Parathyroid adenoma (tissue), 2 donors: Measurements from ENCODE around the gene GOLGA6D.
"Not testable (repeated sequence)": the region's sequence is repeated elsewhere in the genome, so short reads cannot be mapped to it uniquely, and the experiment has no call there.

Experiments
- H2AFZ ChIP-seq: fragments of 300-600 bp; sonication (generic); one replicate; pipeline ENCODE4 v1.7.0; 2017; ENCODE audit warnings: antibody characterized with exemption, mild to moderate bottlenecking
- H3K27ac ChIP-seq: fragments of 300-600 bp; sonication (generic); one replicate; pipeline ENCODE4 v1.7.0; 2017
- H3K27me3 ChIP-seq: fragments of 300-600 bp; sonication (generic); one replicate; pipeline ENCODE4 v1.7.0; 2017; ENCODE audit warnings: low read length; ENCODE audit not compliant: control insufficient read depth, insufficient read depth
- H3K36me3 ChIP-seq: fragments of 300-600 bp; sonication (generic); one replicate; pipeline ENCODE4 v1.7.0; 2017; ENCODE audit warnings: low read length; ENCODE audit not compliant: control insufficient read depth, insufficient read depth
- H3K4me1 ChIP-seq: fragments of 300-600 bp; sonication (generic); one replicate; pipeline ENCODE4 v1.7.0; 2017; ENCODE audit warnings: control low read depth
- H3K4me2 ChIP-seq: fragments of 300-600 bp; sonication (generic); one replicate; pipeline ENCODE4 v1.7.0; 2017; ENCODE audit warnings: low read length
- H3K4me3 ChIP-seq: fragments of 300-600 bp; sonication (generic); one replicate; pipeline ENCODE4 v1.7.0; 2017; ENCODE audit warnings: low read depth, low read length
- H3K79me2 ChIP-seq: fragments of 300-600 bp; sonication (generic); one replicate; pipeline ENCODE4 v1.7.0; 2017; ENCODE audit warnings: control low read depth
- H3K9ac ChIP-seq: fragments of 300-600 bp; sonication (generic); one replicate; pipeline ENCODE4 v1.7.0; 2017; ENCODE audit warnings: mild to moderate bottlenecking
- H3K9me3 ChIP-seq: fragments of 300-600 bp; sonication (generic); one replicate; pipeline ENCODE4 v1.7.0; 2017; ENCODE audit warnings: low read length; ENCODE audit not compliant: control insufficient read depth
- TF ChIP-seq, protein P1 (sequence below): fragments of 300-600 bp; sonication (generic); IDR thresholded peaks from one replicate; pipeline ENCODE4 v1.7.0; 2017; ENCODE audit warnings: antibody characterized with exemption, mild to moderate bottlenecking
- donor health status: primary hyperparathyroidism.

Gene GOLGA6D

DNA sequence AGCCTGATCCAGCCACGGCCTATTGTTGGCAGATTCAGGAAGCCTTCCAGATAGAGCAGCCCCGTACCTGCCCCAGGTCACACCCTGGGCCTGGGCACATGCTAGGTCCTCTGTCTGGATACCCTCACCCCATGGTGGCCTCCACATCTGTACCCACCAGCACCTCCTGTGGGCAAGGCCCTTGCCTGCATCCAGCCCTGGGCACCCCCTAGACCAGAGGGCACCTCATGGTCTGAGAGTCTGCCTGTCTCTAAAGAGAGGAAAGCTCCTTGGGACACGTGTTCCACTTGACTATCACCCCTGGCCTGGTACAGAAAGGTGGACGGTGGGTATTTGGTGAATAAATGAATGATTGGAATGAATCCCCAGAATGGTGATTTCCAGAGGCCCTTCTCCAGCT is 44.4 kb downstream of the GOLGA6D start:
- Histone ChIP-seq H3K36me3 (no peaks in the 10 kb centered on the region), H3K4me3 (no peak overlapping the region), H3K27me3 (no peaks in the 10 kb centered on the region), H3K79me2 (no peaks in the 10 kb centered on the region), H3K4me1 (no peaks in the 10 kb centered on the region), H3K27ac (no peak overlapping the region), H2AFZ (no peak overlapping the region), H3K4me2 (no peak overlapping the region), H3K9me3 (no peaks in the 10 kb centered on the region), H3K9ac (no peak overlapping the region)
- TF ChIP-seq, protein P1, sequence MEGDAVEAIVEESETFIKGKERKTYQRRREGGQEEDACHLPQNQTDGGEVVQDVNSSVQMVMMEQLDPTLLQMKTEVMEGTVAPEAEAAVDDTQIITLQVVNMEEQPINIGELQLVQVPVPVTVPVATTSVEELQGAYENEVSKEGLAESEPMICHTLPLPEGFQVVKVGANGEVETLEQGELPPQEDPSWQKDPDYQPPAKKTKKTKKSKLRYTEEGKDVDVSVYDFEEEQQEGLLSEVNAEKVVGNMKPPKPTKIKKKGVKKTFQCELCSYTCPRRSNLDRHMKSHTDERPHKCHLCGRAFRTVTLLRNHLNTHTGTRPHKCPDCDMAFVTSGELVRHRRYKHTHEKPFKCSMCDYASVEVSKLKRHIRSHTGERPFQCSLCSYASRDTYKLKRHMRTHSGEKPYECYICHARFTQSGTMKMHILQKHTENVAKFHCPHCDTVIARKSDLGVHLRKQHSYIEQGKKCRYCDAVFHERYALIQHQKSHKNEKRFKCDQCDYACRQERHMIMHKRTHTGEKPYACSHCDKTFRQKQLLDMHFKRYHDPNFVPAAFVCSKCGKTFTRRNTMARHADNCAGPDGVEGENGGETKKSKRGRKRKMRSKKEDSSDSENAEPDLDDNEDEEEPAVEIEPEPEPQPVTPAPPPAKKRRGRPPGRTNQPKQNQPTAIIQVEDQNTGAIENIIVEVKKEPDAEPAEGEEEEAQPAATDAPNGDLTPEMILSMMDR = no peak

DNA sequence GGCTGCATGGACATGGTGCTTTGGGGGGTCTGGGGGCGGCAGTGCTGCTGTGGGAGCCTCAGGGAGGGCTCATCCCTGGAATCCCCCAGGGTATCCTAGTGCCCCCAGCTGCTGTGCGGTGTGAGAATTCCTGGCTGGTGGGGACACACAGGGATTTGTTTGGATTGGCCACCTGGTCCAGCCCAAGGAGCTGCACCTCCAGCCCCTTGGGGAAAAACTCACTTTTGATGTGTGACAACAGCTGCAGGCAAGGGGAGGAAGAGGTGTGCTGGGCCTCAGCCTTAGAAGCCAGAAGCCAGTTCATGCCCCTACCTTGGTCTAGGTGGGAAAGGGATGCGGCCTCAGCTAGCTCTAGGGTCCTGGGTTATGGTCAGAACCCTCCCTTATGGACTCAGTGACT is 44.9 kb downstream of the GOLGA6D start:
- Histone ChIP-seq H3K4me1 (no peaks in the 10 kb centered on the region), H3K79me2 (no peaks in the 10 kb centered on the region), H3K27me3 (no peaks in the 10 kb centered on the region), H2AFZ (no peak overlapping the region), H3K4me3 (no peak overlapping the region), H3K4me2 (no peak overlapping the region), H3K9ac (no peak overlapping the region), H3K27ac (no peak overlapping the region), H3K36me3 (no peaks in the 10 kb centered on the region), H3K9me3 (no peaks in the 10 kb centered on the region)
- TF ChIP-seq, protein P1 = no peak

DNA sequence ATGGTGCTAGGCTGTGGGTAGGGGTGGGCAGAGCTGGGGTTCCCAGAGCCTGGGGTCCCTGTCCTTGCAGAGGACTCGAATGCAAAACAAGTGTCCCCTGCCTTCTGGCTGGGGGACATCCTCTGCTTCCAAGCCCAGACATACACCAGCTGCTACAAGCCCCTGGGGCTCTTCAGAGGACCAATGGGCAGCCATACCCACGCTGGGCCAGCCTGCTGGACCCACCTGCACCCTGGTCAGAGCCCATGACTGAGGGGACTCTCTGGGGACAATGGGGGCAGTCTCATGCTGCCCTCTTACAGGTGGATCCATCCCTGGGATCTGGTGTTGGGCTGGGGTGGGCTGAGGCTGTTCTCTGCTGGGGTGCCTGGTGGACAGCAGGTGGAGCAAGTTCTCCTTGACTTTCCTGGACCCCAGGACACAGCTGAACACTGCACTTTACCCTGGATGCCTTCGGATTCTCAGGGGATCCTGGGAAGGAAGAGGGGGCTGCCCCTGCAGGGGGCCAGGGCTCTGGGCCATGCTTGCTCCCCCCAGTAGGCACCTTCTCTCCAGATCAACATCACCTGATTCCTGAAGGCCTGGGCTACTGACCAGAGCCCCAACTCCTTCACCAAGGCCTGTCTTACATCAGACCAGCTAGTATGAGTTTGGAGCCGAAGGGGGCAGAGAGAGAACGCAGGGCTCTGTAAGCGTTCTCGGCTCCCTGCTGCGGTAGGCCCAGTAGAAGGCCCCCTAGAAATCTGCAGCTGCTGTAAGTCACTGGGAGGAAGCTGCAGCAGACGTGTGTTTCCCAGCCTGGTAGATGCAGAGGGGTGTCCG is 46.1 kb downstream of the GOLGA6D start:
- Histone ChIP-seq H3K9ac (no peak overlapping the region), H3K9me3 (no peaks in the 10 kb centered on the region), H3K4me3 (no peak overlapping the region), H3K4me2 (no peak overlapping the region), H3K4me1 (no peaks in the 10 kb centered on the region), H3K27me3 (no peaks in the 10 kb centered on the region), H2AFZ (no peak overlapping the region), H3K79me2 (no peaks in the 10 kb centered on the region), H3K36me3 (no peaks in the 10 kb centered on the region), H3K27ac (no peak overlapping the region)
- TF ChIP-seq, protein P1 = no peak

DNA sequence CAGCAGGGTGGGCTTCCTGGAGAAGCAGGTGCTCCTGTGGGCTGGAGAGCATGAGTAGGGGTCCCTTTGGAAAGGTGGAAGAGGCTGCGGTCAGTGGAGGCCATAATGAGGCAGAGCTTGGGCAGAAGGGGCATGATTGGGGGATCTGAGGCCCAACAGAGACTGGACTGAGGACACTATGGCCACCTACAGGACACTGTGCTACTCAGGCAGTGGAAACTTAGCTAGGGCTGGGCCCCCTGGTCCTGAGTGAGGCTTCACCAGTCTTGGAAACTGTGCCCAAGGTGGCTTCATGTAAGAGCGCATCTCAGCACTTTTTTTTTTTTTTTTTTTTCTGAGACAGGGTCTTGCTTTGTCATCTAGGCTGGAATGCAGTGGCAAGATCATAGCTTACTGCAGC is 46.9 kb downstream of the GOLGA6D start:
- TF ChIP-seq, protein P1 = no peak

DNA sequence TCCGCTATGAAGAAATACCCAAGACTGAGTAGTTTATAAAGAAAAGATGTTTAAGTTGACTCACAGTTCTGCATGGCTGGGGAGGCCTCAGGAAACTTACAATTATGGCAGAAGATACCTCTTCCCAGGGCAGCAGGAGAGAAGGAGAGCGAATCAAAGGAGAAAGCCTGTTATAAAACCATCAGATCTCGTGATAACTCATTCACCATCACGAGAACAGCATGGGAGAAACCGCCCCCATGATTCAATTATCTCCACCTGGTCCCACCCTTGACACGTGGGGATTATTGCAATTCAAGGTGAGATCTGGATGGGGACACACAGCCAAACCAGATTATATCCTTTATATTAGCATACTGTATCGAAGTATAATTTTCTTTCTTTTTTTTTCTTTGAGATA is 49.5 kb downstream of the GOLGA6D start:
- not testable (repeated sequence) for H3K79me2 ChIP-seq, H3K27me3 ChIP-seq, H3K4me1 ChIP-seq, H3K9me3 ChIP-seq, H3K4me3 ChIP-seq, H3K4me2 ChIP-seq, H3K36me3 ChIP-seq, H3K27ac ChIP-seq, H3K9ac ChIP-seq, H2AFZ ChIP-seq

More for the DNA sequence above, 46.9 kb downstream of the GOLGA6D start:
- H3K4me1 ChIP-seq = no peaks in the 10 kb centered on the region
- no peaks in the 10 kb centered on the region for H3K36me3 ChIP-seq
- no peak overlapping the region for H3K27ac ChIP-seq
- H3K4me3 ChIP-seq = no peak overlapping the region
- no peaks in the 10 kb centered on the region for H3K9me3 ChIP-seq
- H3K79me2 ChIP-seq = no peaks in the 10 kb centered on the region
- no peak overlapping the region for H3K9ac ChIP-seq
- H3K27me3 ChIP-seq = no peaks in the 10 kb centered on the region
- H3K4me2 ChIP-seq = no peak overlapping the region
- no peak overlapping the region for H2AFZ ChIP-seq

DNA sequence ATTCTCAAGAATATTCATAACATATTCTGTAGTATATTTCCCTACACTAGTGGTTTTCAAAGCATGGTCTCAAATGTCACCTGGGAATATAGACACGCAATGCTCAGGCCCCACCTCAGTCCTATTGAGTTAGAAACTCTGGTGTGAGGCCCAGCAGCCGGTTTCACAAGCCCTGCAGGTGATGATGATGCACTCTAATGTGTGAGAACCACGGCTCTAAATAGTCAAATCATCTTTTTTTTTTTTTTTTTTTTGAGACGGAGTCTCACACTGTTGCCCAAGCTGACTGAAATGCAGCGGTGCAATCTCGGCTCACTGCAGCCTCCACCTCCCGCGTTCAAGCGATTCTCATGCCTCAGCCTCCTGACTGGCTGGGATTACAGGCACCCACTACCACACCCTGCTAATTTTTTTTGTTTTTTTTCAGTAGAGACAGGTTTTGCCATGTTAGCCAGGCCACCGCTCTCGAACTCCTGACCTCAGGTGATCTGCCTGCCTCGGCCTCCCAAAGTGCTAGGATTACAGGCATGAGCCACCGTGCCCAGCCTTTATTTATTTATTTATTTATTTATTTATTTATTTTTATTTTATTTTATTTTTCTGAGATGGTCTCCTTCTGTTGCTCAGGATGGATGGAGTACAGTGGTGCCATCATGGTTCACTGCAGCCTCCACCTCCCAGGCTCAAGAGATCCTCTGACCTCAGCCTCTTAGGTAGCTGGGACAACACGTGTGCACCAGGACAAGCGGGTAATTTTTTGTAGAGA is 51.2 kb downstream of the GOLGA6D start:
- not testable (repeated sequence) for H3K4me2 ChIP-seq, H2AFZ ChIP-seq, H3K4me1 ChIP-seq, H3K27me3 ChIP-seq, H3K4me3 ChIP-seq, H3K9me3 ChIP-seq, H3K36me3 ChIP-seq, H3K27ac ChIP-seq, H3K9ac ChIP-seq, H3K79me2 ChIP-seq
